GM19452 (cell line): ENCODE results near the gene SLC25A21.

Source experiments
- ATAC-seq: cut with Tn5 transposase; IDR thresholded peaks from one replicate; pipeline ENCODE4 v1.9.1; 2021; ENCODE audit not compliant: unreplicated experiment

Gene SLC25A21

DNA sequence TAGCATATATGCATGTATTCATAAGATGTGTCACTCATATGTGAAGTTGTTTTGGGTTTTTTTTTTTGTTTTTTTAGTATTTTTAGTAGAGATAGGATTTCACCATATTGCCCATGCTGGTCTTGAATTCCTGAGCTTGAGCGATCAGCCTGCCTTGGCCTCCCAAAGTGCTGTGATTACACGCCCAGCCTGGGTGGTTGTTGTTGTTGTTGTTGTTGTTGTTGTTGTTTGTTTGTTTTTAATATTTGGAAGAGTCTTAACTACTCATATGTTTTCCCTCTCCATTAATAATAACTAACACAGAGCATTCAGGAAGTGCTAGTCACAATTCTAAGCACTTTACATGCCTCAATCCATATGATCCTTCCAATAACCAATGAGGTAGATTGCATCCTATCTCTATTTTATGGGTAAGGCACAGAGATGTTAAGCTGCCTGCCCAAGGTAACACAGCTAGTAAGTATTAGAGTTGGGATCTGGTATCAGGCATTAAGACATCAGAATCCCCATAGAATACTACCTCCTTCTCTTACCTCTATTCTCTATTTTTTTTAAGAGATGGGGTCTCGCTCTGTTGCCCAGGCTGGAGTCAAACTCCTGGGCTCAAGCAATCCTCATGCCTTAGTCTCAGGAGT lies 27.6 kb downstream of the SLC25A21 start:
- ATAC-seq = no peak

DNA sequence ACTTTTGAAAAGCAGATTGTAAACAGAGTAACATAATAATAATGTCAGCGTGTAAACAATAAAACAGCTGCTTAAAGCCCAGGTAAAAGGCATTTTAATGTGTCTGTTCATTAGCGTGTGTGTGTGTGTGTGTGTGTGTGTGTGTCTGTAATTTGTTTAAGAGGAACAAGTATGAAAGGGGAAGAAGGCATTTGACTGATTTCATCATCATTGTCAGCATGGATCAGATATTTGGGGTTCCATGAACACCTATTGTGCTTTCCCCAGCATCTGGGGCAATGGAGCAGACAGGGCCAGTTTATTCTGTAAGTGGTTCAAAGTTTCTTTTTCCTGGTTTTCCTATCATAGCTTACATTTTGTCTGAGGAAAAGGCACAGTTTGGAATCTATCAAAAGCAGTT lies 28.9 kb downstream of the SLC25A21 start:
- no peak for ATAC-seq

DNA sequence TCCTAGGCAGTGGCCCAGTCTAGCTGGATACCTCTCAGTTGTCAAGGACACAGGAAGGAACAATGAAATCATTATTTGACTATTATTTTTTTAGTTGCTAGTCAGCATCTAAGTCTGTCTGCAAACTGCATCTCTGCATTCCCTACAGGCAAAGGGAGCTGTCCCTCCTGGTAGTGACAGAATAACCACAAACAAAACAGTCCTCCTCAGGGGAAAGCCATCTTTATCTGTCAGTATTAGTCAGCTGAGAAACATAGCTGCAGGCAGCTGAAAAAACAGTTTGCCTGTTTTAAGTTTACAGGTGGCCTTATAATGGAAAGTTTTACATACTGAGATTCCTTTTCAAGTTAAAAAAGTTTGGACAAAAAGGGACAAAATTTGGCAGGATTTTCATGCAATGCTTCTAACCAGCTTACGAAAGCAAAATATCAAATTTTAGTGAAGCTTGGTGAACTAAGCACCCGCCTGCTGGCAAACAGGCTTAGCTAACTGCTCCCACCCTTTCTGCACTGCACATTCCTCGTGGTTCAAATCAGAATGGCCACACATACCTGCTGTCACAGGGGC lies 29.5 kb downstream of the SLC25A21 start:
- no peak for ATAC-seq

DNA sequence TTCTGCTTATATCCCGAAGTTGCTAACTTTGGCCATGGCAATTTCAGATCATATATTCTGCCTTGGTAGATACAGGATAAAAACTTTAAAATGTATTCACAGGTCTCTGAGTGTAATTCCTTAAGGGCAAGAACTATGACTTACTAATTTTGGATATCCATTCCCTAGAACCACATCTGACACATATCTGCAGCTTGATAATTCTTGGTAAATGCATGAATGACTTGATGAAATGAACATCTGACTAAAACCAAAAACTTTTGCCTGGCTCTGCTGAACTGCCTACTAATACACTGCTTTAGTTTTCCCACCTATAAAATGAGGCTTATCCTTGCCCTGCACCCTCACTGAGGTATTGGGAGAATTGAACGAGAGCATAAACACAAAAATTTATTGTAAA lies 32.2 kb downstream of the SLC25A21 start:
- no peak for ATAC-seq

DNA sequence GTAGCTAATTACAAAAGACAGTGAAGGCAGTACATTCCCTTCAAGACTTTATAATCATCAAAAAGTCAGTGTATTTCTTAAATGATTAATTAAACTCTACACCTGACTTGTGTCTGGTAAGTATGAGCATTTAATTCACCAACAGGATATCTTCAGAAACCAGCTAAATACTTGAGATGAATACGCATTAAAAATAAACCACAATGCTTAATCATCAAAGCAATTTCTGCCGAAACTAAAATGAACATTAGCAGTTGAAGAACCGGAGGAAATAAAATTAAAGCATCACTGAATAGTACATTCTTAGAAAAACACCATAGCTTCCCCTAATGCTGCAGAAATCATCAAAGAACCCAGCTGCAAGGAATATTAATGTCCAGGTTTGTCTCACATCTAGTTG lies 32.7 kb downstream of the SLC25A21 start:
- no peak for ATAC-seq

DNA sequence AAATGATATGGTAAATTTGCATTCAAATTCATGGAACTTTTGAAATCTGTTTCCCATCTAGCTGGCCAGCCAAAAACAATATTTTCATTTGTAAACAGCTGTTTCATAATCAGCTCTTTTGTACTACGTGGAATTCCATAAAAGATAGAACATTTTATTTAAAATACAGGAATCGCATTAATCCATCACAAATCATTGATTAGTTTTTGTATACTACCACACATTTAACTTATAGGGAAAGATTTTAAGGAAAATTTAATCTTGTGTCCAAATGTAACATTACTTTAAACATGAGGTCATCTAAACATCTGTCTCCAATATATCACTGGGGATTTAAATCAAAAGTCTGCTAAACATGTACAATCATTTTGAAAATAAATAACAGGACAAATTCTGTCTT lies 33.5 kb downstream of the SLC25A21 start:
- ATAC-seq = no peak

DNA sequence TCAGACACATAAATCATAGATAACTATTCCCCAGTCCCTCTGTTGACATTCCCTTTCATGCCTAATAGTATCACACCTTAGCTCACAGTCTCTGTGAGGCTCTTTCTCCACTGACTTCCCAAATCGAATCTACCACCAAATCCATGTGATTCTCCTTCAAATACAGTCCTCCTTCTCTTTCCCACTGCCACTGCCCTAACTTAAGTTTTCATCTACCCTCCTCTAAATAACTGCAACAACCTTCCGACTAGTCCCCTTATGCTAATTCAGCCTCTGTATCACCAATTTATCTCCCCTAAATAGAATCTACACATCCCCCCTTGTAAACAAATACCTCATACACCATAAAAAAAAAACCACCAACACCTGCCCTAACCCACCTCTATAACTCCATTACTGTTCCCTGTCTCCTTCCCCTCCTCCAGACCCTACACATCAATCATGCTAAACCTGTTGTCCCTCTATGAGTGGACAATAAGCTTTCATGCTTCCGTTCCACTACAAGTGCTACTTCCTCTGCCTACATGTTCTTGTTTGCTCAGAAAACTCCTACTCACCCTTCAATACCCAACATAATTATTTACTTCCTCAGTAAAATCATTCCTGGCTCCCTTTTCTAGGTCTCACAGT lies 39.0 kb downstream of the SLC25A21 start:
- ATAC-seq = no peak

DNA sequence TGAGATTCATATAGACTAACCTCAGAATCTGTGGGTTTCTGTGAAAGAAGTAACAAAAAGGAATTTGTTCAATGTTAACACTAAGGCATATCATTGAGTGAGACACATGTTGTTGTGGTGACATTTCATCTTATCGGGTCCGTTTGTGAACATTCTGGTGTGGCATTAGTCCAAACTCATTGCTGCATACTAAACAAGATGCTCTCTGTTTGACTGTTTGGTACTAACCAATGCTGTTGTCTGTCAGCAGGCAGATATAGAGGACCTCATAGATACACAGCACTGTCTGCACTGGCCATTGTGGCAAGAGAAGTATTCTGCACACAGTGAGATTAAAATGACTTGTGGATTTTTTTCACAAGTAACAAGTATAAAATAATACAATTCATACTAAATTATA lies 41.2 kb downstream of the SLC25A21 start:
- no peak for ATAC-seq

DNA sequence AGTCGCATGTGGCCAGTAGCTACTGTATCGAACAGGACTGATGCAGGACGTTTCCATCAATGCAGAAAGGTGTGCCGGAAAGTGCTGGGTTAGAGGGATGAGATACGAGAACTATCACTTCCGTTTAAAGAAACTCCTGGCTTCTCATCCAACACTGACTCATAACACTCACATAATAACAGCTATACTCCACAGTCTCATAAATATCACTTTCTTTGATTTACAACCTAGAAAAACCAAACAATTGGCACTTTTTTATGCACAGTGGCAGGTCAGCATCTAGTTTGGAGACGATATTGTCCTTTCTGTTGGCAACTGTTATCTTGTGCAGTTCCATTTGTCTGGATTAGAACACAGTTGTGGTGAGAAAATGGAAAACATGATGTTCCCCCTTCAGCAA lies 43.4 kb downstream of the SLC25A21 start:
- ATAC-seq = no peak

DNA sequence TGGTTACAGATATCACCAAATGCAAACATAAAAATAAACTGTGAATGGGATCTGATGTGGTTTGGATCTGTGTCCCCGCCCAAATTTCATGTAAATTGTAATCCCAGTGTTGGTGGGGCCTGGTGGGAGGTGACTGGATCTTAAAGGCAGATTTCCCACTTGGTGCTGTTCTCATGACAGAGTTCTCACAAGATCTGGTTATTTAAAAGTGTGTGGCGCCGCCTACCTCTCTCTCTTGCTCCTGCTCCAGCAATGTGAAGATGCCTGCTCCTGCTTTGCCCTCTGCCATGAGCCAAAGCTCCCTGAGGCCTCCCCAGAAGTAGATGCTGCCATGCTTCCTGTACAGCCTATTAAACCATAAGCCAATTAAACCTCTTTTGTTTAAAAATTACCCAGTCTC lies 47.8 kb downstream of the SLC25A21 start:
- ATAC-seq = no peak

DNA sequence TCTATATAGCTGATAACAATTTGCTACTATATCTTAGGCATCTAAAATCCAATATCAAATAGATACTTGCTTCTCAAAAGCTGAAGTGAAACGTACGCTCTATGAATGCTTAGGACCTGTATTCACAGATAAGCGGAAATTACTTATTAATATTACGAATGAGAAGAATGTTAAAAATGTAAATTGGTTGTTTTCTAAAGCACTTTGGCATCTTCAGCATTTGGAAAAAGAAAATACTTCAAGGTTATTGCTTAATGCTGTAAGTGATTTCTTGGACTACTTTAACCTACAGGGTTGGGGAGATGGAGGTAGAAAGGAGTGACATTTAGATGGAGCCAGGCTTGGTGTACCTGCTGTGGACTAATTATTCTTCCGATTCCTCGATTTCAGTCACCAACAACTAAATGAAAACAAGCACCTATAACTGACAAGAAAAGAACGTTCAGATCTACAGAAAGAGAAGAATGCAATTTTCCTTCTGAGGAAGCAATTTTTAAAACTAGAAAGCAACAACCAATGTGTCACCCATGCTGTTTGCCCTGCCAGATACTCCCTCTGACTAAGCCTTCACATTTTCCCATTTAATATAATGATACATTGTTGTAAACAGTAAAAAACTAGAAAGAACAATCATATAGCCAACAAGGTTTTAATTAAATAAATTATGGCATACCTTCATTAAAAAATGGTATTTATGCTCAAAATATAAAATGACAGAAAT lies 49.3 kb downstream of the SLC25A21 start:
- ATAC-seq = no peak

DNA sequence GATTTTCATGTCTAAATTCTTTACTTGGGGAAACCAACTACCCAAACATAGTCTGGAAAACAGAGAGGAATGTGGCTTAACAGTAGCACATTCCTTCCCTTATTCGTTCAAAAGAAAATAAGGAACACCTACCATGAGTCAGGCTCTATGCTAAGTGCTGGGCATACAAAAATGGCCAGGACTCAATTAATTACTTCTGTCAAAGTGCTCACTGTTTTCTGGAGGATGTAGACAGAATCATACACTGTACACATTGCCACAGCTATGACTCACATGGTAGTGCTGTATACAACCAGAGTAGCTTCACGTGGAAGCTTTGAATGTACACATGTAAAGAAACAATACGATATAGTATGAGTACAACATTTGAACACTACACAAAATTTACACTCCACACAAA lies 50.1 kb downstream of the SLC25A21 start:
- ATAC-seq = no peak

DNA sequence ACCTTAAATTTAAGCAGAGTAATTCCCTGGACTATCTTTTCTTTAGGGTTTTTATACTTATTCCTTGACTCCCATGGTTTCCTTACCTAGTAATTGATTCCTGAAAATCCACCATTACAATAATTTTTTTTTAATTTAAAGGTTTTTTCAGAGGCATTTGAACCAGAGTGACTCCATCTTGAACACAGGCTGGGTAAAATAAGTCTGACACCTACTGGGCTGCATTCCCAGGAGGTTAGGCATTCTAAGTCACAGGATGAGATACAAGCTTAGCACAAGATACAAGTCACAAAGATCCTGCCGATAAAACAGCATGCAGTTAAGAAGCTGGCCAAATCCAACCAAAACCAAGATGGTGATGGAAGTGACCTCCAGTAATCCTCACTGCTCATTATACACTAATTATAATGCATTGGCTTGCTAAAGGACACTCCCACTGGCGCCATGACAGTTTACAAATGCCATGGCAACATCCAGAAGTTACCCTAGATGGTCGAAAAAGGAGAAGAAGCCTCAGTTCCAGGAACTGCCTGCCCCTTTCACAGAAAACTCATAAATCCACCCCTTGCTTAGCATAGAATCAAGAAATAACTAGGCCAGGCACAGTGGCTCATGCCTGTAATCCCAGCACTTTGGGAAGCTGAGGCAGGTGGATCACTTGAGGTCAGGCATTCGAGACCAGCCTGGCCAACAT lies 53.6 kb downstream of the SLC25A21 start:
- ATAC-seq = no peak

DNA sequence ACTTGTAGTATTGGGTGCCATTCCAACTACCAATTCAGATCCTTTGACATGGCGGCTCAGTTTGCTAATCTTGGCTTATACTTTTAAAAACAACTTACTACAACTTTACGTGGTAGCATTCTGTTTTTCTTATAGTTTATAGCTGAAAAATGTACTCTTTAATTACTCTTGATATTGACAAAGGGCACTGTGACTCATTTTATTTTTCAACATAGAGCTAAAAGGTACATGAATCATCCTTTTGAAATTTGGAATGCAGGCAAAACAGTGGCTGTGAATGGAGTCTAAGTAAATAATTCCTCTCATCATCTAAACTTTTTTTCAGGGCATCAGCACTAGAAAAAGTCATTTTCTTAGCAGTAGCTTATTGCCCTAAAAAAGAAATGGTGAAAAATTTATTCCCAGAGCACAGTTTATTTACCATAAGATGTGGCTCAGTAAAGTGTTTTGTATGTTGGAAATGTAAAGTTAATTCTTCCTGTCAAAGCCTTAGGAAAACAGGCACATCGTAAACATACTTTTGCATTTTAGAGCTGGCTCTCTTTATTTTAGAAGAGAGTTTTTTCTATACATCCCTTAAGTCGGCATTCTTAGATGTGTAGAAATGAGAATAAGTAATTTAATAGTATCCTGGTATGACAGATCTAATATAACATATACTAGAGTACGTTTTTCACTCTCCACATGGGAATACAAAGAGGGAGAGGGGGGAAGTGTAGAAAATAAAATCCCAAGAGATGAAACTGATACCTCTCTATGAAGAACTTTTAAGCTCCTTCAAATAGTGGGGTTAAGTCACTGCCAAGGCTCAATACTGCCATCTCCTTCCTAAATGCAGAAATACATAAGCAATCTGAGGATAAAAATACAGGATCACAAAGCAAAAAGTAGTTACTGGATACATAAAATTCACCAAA lies 55.2 kb downstream of the SLC25A21 start:
- no peak for ATAC-seq

DNA sequence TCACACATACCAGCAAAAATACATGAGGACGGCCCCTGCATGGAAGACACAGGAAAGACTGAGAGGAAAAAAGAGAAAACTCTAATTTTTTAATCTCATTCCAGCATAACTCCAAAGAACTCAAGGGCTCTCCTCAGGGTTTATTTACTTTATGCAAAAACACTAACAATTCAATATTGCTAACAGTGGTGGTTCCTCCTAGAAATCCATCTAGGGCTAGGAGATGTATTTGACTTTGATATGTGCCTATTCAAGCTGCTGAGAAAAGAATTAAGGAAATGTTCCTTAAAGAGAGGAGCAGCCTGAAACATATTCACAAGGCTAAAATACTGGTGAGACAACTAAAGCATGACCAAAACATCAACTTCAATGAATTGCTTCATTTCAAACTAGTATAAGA lies 57.0 kb downstream of the SLC25A21 start:
- no peak for ATAC-seq

DNA sequence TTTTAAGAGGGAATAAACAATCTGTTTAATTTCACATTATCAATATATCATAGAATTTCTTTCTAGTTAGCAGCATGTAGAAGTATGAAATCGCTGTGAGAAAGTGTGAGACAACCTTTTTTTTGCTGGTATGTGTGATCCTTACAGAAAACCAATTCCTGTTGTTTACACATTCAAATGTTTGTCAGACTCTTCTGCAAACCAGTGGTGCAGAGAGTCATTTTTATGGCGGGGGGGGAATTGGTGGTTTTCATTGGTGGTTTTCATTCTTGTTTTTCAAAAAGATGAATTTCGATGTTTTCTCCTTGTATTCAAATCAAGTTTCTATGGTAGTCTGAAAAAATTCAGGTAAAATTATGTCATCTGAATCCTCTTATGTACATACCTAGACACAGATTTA lies 57.8 kb downstream of the SLC25A21 start:
- ATAC-seq = no peak

DNA sequence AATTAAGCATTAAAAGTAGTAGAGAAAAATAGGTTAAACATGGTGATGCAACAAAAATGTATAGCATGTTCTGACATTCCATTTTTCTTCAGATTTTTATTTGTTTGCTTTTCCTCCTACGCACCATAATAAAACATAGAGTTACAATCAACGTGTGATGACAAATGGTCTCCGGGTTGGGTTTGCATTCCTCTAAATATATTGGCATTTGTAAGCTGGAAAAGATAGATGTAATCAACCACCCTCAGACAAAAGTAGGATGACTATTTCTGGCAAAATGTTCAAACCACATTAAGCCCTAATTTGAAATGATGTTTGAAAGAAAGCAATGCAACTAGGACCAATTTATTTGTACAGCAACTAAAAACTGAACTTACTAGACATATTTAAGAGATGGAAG lies 58.4 kb downstream of the SLC25A21 start:
- ATAC-seq = no peak

DNA sequence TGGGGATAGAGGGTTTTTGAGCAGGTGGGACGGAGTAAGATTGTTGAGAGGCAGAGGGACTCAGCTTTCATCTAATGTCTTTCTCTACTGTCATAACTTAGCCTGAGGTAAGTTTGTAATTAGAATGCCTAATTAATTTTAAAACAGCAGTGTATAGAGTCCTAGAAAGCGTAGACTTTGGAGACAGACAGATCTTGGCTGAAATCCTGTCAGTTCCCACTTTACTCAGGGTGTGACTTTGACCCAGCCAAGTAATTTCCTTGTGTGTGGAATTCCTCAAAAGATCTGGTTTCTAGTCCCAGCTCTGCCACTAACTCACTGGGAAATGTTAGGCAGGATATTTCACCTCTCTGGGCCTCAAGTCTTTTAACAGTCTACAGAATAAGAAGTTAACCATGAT lies 74.3 kb downstream of the SLC25A21 start:
- no peak for ATAC-seq

DNA sequence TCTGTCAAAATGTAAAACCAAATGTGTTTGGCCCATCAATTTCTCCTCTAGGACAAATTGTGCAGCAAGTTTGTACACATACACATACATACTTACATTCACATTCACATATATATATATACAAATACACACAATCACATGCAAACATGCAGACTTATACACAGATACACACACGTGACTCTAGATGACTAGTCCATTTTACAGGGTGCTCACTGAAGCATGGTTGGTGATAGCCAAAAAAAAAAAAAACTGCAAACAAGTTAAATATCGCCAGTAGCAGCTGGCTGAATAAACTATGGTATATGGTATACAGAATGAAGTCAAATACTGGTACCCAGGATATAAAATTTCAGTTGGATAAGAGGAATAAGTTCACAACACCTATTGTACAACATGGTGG lies 77.9 kb downstream of the SLC25A21 start:
- no peak for ATAC-seq

DNA sequence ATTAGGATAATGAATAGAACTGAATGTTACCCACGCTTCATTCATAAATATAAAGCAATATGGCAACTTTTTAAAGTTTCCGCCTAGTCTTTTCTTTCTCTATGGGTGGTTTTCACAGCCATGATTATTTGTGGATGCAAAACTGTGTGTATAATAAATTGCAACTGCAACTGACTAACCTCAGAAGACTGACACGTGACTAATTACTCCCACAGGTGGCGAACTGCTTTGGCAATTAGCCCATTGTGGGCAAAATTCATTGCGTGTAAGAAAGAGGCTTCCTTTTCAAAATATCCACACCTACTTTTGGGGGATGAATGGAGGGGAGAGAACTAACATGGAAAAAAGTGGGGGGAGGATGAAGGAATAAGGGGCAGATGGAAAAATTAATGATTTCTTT lies 79.0 kb downstream of the SLC25A21 start:
- no peak for ATAC-seq

DNA sequence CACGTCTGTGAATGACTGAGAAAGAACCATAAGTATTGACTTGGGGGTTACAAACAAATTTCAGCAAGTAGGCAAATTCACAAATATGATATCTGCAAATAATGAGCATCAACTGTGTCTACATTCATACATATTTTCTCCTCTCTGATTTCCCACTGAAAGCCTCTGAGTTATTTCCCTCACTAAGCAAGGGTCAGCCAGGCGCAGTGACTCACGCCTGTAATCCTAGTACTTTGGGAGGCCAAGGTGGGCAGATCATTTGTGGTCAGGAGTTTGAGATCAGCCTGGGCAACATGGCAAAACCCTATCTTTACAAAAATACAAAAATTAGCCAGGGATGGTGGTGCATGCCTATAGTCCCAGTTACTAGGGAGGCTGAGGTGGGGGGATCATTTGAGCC lies 80.8 kb downstream of the SLC25A21 start:
- no peak for ATAC-seq
